HepG2 (cell line): ENCODE results near the gene RHOV.

Experiments used
- ADNP ChIP-seq: sonication (generic); formaldehyde crosslinking; IDR thresholded peaks from 2 replicates; pipeline ENCODE4 v1.4.0; 2020; ENCODE audit warnings: missing genetic modification reagents
- CTCF ChIP-seq: sonication (generic); formaldehyde crosslinking; IDR thresholded peaks from 2 replicates; pipeline ENCODE4 v1.5.0; 2020; ENCODE audit warnings: mild to moderate bottlenecking, missing genetic modification reagents, moderate library complexity
- ISL2 ChIP-seq: sonication (generic); formaldehyde crosslinking; IDR thresholded peaks from 2 replicates; pipeline ENCODE4 v1.5.0; 2020; ENCODE audit warnings: missing genetic modification reagents
- JARID2 ChIP-seq: sonication (generic); formaldehyde crosslinking; IDR thresholded peaks from 2 replicates; pipeline ENCODE4 v1.8.1; 2023; ENCODE audit warnings: missing genetic modification reagents, inconsistent platforms; ENCODE audit not compliant: insufficient replicate concordance
- NFYB ChIP-seq: sonication (generic); formaldehyde crosslinking; IDR thresholded peaks from 2 replicates; pipeline ENCODE4 v1.4.0; 2020; ENCODE audit warnings: missing genetic modification reagents
- SMAD3 ChIP-seq: sonication (generic); formaldehyde crosslinking; IDR thresholded peaks from 2 replicates; pipeline ENCODE4 v1.4.0; 2020; ENCODE audit warnings: missing genetic modification reagents
- SP1 ChIP-seq, 2 experiments: fragments of 450-650 bp in 1 of 2; sonication (generic) in 1 of 2; formaldehyde crosslinking in 1 of 2; IDR thresholded peaks; 2 replicates each; pipeline versions ENCODE4 v1.4.0 to v1.6.1; 2016 to 2020; ENCODE audit warnings: missing genetic modification reagents in 1 of 2
- ZBTB44 ChIP-seq: sonication (generic); formaldehyde crosslinking; IDR thresholded peaks from 2 replicates; pipeline ENCODE4 v1.4.0; 2020; ENCODE audit warnings: missing genetic modification reagents
- ZNF274 ChIP-seq: sonication (generic); formaldehyde crosslinking; IDR thresholded peaks from 2 replicates; pipeline ENCODE4 v1.5.1; 2020; ENCODE audit warnings: mild to moderate bottlenecking, missing genetic modification reagents
- ZNF589 ChIP-seq: sonication (generic); formaldehyde crosslinking; conservative IDR thresholded peaks from 2 replicates; pipeline ENCODE4 v1.8.0; 2022; ENCODE audit warnings: mild to moderate bottlenecking, moderate library complexity, missing genetic modification reagents
- ZNF644 ChIP-seq: IDR thresholded peaks from 2 replicates; pipeline ENCODE4 v1.6.1; 2016; ENCODE audit warnings: low read depth
- ZNF652 ChIP-seq: IDR thresholded peaks from 2 replicates; pipeline ENCODE4 v1.6.1; 2016; ENCODE audit warnings: low read depth, borderline replicate concordance
- TF ChIP-seq, protein P1 (sequence below): sonication (generic); formaldehyde crosslinking; IDR thresholded peaks from 2 replicates; pipeline ENCODE4 v1.4.0; 2020; ENCODE audit warnings: missing genetic modification reagents, borderline replicate concordance

DNA sequence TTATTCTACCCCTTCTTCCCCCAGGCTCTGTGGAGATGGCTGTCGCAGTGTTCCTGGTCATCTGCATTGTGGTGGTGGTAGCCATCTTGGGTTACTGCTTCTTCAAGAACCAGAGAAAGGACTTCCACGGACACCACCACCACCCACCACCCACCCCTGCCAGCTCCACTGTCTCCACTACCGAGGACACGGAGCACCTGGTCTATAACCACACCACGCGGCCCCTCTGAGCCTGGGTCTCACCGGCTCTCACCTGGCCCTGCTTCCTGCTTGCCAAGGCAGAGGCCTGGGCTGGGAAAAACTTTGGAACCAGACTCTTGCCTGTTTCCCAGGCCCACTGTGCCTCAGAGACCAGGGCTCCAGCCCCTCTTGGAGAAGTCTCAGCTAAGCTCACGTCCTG, 17.3 kb downstream of the RHOV start:
- no peak for TF ChIP-seq ZNF644
- no peak for TF ChIP-seq ISL2
- no peak for TF ChIP-seq SP1 (IDR thresholded peaks at IDR 0.05)
- no peak for TF ChIP-seq SP1 (CRISPR knock-in tag; IDR thresholded peaks at IDR 0.05)
- TF ChIP-seq SMAD3 (CRISPR knock-in tag) = no peak
- TF ChIP-seq, protein P1, sequence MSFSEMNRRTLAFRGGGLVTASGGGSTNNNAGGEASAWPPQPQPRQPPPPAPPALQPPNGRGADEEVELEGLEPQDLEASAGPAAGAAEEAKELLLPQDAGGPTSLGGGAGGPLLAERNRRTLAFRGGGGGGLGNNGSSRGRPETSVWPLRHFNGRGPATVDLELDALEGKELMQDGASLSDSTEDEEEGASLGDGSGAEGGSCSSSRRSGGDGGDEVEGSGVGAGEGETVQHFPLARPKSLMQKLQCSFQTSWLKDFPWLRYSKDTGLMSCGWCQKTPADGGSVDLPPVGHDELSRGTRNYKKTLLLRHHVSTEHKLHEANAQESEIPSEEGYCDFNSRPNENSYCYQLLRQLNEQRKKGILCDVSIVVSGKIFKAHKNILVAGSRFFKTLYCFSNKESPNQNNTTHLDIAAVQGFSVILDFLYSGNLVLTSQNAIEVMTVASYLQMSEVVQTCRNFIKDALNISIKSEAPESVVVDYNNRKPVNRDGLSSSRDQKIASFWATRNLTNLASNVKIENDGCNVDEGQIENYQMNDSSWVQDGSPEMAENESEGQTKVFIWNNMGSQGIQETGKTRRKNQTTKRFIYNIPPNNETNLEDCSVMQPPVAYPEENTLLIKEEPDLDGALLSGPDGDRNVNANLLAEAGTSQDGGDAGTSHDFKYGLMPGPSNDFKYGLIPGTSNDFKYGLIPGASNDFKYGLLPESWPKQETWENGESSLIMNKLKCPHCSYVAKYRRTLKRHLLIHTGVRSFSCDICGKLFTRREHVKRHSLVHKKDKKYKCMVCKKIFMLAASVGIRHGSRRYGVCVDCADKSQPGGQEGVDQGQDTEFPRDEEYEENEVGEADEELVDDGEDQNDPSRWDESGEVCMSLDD (CRISPR knock-in tag) = no peak
- no peak for TF ChIP-seq CTCF (CRISPR knock-in tag)
- no peak for TF ChIP-seq ZNF274 (CRISPR knock-in tag)
- no peak for TF ChIP-seq ZNF652 (CRISPR knock-in tag)
- no peak for TF ChIP-seq JARID2
- TF ChIP-seq ZBTB44 (CRISPR knock-in tag) = no peak
- TF ChIP-seq NFYB (CRISPR knock-in tag) = no peak
- no peak for TF ChIP-seq ADNP (CRISPR knock-in tag)
- no peak for TF ChIP-seq ZNF589 (CRISPR knock-in tag)
